GM21529 (cell line): ENCODE results near the gene TNFRSF21.
"Not testable (repeated sequence)": the region's sequence is repeated elsewhere in the genome, so short reads cannot be mapped to it uniquely, and the experiment has no call there.

Experiments
- ATAC-seq: cut with Tn5 transposase; IDR thresholded peaks from one replicate; pipeline ENCODE4 v1.9.1; 2021; ENCODE audit not compliant: unreplicated experiment

TNFRSF21 gene

DNA sequence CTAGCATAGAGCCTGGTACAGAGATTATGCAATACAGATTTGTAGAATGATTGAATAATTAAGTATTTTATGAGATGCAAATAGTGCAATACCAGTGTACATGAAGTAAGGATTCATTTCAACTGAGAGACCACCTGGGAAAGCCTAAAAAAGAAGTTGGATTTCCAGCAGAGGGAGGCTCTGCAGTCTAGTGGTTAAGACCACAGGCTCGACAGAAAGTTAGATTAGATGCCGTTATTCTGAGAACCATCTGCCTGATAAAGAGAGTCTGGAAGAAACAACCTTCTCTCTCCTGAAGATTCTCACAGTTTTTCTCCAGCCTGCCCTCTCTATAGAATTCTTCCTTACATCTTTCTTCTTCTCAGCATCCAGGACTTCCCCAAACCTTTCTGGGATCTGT, 13.6 kb upstream of the TNFRSF21 start:
- no peak for ATAC-seq

- no peak for ATAC-seq
These were observed 11.9 kb upstream of the TNFRSF21 start for GRCh38 chr6:47321577-47321976.

DNA sequence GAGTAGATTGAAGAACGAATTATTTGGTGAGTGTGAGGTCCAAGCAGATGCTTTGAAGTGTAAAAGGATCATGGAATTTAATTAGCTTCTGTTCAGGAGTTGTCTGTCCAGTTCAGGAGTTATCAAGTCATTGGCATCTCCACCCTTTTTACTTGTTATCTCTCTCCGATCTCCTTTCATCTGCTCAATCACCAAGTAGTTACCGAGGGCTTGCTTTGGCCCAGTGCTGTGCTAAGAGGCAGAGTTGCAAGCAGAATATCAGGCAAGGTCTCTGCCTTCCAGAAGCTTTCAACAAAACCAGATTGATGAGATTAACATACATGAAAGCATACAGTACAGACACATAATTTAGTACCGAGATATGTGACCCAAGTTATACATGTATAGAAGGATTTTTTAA, 10.2 kb upstream of the TNFRSF21 start:
- no peak for ATAC-seq

DNA sequence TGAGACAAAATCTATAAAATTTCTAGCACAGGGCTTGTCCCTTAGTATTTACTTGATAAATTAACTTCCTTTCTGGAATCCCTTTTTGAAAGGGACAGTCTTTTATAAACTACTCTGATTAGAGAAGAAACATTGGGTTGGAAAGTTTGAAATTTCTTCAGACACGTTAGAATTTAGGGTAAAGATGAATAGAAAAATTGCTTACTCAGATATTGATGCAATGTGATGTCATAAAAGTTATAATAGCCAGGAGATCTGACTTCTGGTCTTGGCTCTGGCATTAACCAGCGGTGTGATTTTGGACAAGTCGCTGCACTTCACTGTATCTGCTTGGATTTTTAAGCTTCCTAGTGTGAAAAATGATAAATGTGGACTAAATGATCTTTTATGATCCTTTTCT, 9.7 kb upstream of the TNFRSF21 start:
- ATAC-seq: no peak

DNA sequence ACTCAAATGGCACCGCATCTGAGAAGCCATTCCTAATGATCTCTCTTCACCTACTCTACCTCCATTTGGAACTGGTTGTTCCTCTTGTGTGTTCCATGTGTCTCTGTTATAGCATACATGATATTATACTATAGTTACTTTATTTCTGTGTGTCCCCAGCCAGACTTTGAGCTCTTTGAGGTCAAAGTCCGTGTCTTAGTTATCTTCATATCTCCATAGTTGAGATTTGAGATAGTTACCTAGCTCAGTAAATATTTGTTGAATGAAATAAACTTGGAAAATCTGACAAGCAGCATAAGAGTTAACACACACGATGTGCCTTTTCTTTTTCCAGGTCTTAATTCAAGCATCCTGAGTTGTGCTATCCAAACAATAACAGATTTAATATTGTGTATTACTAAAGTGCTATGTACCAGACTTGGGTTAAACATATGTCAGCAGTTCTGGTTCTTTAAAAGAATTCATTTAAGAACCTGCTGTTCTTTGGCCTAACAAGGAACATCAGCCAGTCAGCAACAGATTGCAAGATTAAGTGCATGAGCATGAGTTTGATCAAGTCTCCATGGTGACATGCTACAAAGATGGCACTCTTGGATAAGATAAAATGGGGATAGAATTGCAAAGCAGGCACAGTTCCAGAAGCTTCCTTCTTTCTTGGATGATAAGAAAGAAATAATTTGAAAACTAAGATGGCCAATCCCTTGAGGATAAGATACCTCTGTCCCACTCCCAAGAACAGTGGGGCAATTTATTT, 8.7 kb upstream of the TNFRSF21 start:
- no peak for ATAC-seq

- not testable (repeated sequence) for ATAC-seq
These were observed 5.5 kb upstream of the TNFRSF21 start for GRCh38 chr6:47315181-47315580.

- ATAC-seq: no peak
These were observed 401 bp upstream of the TNFRSF21 start for GRCh38 chr6:47310131-47310480.

GRCh38 chr6:47308552-47309290, 984 bp downstream of the TNFRSF21 start:
- no peak for ATAC-seq

DNA sequence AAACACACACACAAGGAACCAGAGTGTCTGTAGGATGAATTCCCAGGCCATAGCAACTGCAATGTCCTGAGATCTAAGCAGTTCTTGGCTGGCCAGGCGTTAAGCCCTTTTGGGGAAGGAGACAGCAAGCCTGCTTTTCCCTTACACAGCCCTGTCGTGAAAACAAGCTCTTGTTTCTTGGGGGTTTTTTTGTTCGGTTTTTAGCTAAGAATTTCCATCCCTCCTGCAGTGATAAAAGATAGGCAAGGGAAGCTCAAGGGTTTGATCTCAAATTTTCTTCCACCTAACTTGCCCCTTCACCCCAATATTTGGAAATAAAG, 1.5 kb downstream of the TNFRSF21 start:
- ATAC-seq: no peak

DNA sequence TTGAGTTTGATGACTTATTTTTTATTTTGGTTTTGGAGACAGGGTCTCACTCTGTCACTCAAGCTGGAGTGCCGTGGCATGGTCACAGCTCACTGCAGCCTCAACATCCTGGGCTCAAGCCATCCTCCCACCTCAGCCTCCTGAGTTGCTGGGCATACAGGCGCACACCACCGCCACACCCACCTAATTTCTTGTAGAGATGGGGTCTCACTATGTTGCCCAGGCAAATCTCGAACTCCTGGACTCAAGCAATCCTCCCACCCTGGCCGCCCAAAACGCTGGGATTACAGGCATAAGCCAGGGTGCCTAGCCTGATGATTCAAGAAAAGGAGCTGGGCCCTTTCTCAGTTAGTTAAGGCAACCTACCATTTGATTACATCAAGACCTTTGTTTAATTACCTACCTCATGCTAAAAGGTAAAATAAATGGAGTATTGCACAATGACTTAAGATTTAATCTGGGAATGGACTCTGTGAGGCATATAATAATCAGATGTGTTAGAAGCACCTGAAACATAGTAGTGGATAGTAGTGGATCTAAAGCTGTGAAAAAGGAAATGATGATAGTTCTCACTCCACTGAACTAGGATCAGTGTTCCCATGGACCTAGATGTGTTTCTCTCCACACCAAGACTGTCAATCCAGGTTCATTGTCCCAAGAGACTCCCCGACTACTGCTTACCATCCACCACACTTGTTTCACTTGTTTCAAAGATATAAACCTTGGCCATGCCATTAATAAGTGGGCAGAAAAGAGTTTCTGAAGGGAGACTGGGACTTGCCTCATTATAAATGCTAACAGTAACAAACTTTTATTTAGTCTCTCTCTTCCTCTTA, 2.1 kb downstream of the TNFRSF21 start:
- ATAC-seq: no peak

- ATAC-seq: no peak
These were observed 2.8 kb downstream of the TNFRSF21 start for GRCh38 chr6:47306887-47307286.

GRCh38 chr6:47303861-47304260, 5.8 kb downstream of the TNFRSF21 start:
- ATAC-seq: no peak

GRCh38 chr6:47303342-47303741, 6.4 kb downstream of the TNFRSF21 start:
- no peak for ATAC-seq

- peak; percentile 82 for ATAC-seq
These were observed 7.7 kb downstream of the TNFRSF21 start for GRCh38 chr6:47302043-47302442.

GRCh38 chr6:47301441-47301840, 8.3 kb downstream of the TNFRSF21 start:
- no peak for ATAC-seq

DNA sequence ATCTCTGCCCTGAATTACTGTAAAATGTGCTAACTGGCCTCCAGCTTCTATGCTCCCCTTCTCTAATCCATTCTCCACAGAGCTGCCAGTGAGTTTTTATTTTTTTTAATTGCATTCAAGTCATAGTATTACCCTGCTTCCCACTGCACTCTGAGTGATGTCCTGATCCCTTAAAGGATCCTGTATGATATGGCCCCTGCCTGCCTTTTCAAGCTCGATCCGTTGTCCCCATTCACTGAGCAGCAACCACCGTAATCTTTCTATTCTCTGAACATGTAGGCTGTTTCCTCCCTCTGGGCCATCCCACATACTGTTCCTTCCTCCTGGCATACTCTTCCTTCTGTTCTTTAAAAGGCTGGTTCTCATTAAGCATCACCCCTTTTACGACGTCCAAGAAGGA, 9.3 kb downstream of the TNFRSF21 start:
- no peak for ATAC-seq

DNA sequence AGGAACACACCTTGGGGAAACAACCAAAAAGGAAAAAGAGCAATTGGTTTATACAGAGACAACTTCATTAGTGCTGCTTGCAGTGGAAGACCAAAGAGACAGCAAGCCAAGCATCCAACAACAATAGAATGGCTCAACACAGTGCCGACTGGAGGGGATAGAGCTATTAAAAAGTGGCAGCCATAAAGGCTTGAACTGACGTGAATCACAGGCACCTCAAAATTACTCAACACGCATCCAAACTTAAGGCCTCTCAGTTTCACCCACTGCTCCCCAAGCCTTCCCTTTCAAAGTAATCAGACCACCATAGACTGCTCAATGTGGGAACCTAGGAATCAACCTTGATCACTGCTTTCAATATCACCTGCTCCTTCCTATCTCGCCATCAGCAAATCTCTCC, 9.7 kb downstream of the TNFRSF21 start:
- ATAC-seq: no peak

GRCh38 chr6:47298475-47298874, 11.2 kb downstream of the TNFRSF21 start:
- no peak for ATAC-seq

- ATAC-seq: no peak
These were observed 14.7 kb downstream of the TNFRSF21 start for GRCh38 chr6:47294990-47295389.

- ATAC-seq: no peak
These were observed 16.8 kb downstream of the TNFRSF21 start for GRCh38 chr6:47292944-47293343.

DNA sequence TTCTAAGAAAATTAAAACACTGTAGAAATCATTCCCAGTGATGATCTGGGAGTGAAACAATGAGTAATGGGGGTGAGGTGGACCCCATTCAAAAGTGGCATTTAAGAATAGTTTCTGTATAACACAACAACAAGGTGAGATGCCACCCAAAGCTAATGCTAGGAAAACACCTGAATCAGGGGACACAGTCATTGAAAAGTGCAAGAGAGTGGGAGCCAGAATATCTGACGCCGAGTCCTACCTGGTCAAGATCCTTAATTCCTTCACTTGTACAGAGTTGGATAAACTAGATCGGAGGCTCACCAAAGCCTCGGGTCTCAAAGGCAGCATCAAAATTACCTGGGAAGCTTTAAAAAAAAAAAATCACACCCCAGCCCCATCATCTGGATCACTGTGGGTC, 17.7 kb downstream of the TNFRSF21 start:
- ATAC-seq: no peak
